ENCODE results near the gene PTPRG. TPM values are rescaled to one million over a fixed set of nuclear protein-coding genes. Genes with fewer than 3 reads are reported as not detected.

Gene PTPRG
- total RNA-seq, 1 donor from 2014 or later: 39.6 TPM

DNA sequence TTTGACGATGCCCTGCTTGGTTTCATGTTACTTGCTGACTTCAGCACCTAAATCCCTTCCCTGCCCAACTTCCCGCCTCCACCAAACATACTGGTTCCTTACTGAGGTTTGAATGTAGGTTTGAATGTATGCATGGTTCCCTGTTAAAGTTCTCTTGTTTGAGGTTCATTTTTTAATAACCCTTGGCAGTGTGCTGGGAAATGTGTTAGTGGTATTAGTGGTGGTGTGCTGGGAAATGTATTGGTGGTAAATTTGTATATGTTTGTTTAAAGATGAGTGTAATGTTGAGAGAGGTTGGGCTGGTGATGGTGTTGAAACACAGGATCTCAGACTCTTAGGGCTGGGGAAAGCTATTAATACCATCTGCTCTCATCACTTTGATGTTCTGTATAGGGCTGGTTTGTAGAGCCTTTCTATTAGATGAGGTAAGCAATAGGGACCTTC is 392.7 kb downstream of the PTPRG start:
- no peaks in the 10 kb centered on the region for H3K27me3 ChIP-seq (ENCODE audit: insufficient read depth, low read length)
- Mint-ChIP-seq H3K27me3 (ENCODE audit: low read depth, unreplicated experiment) (no peaks in the 10 kb centered on the region), H3K9me3 (ENCODE audit: unreplicated experiment) (no peaks in the 10 kb centered on the region), H3K4me3 (ENCODE audit: unreplicated experiment) (no peak overlapping the region), H3K36me3 (ENCODE audit: low read depth, unreplicated experiment) (no peaks in the 10 kb centered on the region), H3K4me1 (ENCODE audit: low read depth, unreplicated experiment) (peaks cover 18% of the 10 kb centered on the region), H3K27ac (ENCODE audit: unreplicated experiment) (no peak overlapping the region)
- TF ChIP-seq, protein P1, sequence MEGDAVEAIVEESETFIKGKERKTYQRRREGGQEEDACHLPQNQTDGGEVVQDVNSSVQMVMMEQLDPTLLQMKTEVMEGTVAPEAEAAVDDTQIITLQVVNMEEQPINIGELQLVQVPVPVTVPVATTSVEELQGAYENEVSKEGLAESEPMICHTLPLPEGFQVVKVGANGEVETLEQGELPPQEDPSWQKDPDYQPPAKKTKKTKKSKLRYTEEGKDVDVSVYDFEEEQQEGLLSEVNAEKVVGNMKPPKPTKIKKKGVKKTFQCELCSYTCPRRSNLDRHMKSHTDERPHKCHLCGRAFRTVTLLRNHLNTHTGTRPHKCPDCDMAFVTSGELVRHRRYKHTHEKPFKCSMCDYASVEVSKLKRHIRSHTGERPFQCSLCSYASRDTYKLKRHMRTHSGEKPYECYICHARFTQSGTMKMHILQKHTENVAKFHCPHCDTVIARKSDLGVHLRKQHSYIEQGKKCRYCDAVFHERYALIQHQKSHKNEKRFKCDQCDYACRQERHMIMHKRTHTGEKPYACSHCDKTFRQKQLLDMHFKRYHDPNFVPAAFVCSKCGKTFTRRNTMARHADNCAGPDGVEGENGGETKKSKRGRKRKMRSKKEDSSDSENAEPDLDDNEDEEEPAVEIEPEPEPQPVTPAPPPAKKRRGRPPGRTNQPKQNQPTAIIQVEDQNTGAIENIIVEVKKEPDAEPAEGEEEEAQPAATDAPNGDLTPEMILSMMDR (IDR thresholded peaks at IDR 0.05; ENCODE audit: insufficient read depth, low read depth, low read length): no peak
- TF ChIP-seq EZH2 (IDR thresholded peaks at IDR 0.05; ENCODE audit: insufficient read depth, low read length): no peak
- no peak overlapping the region for H3K4me2 ChIP-seq (ENCODE audit: low read length)
- no peaks in the 10 kb centered on the region for H3K36me3 ChIP-seq (ENCODE audit: insufficient read depth, low read length)
- H3K4me3 ChIP-seq (ENCODE audit: insufficient read depth, low read depth, low read length): no peak overlapping the region
- FAIRE-seq (no peak), DNase-seq (ENCODE audit: low read depth) (peak; percentile 43)
- H3K4me1 ChIP-seq (ENCODE audit: insufficient read depth, low read length): peaks cover 9% of the 10 kb centered on the region
- no peaks in the 10 kb centered on the region for H3K79me2 ChIP-seq (ENCODE audit: insufficient read depth, low read length)
- no peaks in the 10 kb centered on the region for H3K9me3 ChIP-seq (ENCODE audit: insufficient read depth, low read depth, low read length)
- no peak overlapping the region for H3K9ac ChIP-seq (ENCODE audit: low read length)
- H2AFZ ChIP-seq (ENCODE audit: low read depth, low read length): no peak overlapping the region
- peaks cover 18% of the 10 kb centered on the region for H4K20me1 ChIP-seq (ENCODE audit: insufficient read depth, low read length)
- no peak overlapping the region for H3K27ac ChIP-seq (ENCODE audit: low read depth, low read length)

DNA sequence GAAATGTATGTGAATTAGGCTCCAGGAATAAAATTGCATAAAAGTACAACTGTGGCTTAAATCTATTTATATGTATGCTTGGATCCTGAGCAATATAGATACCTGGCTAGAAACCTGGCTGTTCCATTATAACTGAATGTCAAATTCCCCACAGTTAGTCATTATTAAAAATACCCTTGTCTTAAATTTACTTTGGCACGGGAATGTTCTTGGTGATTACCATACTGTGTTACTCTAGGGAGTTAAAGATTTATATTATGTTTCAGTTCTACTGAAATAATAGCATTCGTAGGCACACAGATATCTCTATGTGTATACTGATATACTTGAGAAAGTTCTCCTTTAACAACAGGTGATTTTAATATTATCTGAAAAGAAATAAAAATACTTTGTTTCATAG is 394.1 kb downstream of the PTPRG start:
- Histone ChIP-seq H2AFZ (ENCODE audit: low read depth, low read length) (no peak overlapping the region), H3K27me3 (ENCODE audit: insufficient read depth, low read length) (no peaks in the 10 kb centered on the region), H3K27ac (ENCODE audit: low read depth, low read length) (no peak overlapping the region), H3K4me3 (ENCODE audit: insufficient read depth, low read depth, low read length) (no peak overlapping the region), H3K36me3 (ENCODE audit: insufficient read depth, low read length) (no peaks in the 10 kb centered on the region), H3K9me3 (ENCODE audit: insufficient read depth, low read depth, low read length) (no peaks in the 10 kb centered on the region), H3K79me2 (ENCODE audit: insufficient read depth, low read length) (no peaks in the 10 kb centered on the region), H3K4me1 (ENCODE audit: insufficient read depth, low read length) (peaks cover 9% of the 10 kb centered on the region), H3K4me2 (ENCODE audit: low read length) (no peak overlapping the region), H3K9ac (ENCODE audit: low read length) (no peak overlapping the region), H4K20me1 (ENCODE audit: insufficient read depth, low read length) (peaks cover 20% of the 10 kb centered on the region)
- peaks cover 11% of the 10 kb centered on the region for H3K4me1 Mint-ChIP-seq (ENCODE audit: low read depth, unreplicated experiment)
- no peak overlapping the region for H3K4me3 Mint-ChIP-seq (ENCODE audit: unreplicated experiment)
- H3K27me3 Mint-ChIP-seq (ENCODE audit: low read depth, unreplicated experiment): no peaks in the 10 kb centered on the region
- no peaks in the 10 kb centered on the region for H3K36me3 Mint-ChIP-seq (ENCODE audit: low read depth, unreplicated experiment)
- H3K9me3 Mint-ChIP-seq (ENCODE audit: unreplicated experiment): no peaks in the 10 kb centered on the region
- FAIRE-seq: peak; percentile 58
- no peak for TF ChIP-seq EZH2 (IDR thresholded peaks at IDR 0.05; ENCODE audit: insufficient read depth, low read length)
- TF ChIP-seq, protein P1 (IDR thresholded peaks at IDR 0.05; ENCODE audit: insufficient read depth, low read depth, low read length): no peak
- H3K27ac Mint-ChIP-seq (ENCODE audit: unreplicated experiment): no peak overlapping the region
- DNase-seq (ENCODE audit: low read depth): no peak

DNA sequence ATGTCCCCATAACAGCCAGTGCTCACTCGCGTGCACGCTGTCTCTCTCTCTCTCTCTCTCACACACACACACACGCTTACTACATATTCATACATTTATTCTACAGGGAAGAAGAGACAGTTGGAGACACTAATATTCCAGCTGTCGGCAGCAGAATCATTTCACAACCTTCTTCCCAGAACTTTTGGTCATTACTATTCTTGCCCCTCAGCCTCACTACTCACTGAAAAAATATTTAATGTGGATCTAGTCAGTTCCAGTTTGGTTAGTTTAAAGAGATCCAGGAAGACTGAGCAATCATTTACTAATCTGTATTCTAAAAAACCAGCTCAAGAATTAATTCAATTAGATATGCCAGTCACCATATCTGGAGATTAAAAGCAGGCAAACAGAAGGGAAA is 394.9 kb downstream of the PTPRG start:
- Mint-ChIP-seq H3K4me3 (ENCODE audit: unreplicated experiment) (no peak overlapping the region), H3K9me3 (ENCODE audit: unreplicated experiment) (no peaks in the 10 kb centered on the region), H3K27me3 (ENCODE audit: low read depth, unreplicated experiment) (no peaks in the 10 kb centered on the region), H3K27ac (ENCODE audit: unreplicated experiment) (no peak overlapping the region), H3K36me3 (ENCODE audit: low read depth, unreplicated experiment) (no peaks in the 10 kb centered on the region), H3K4me1 (ENCODE audit: low read depth, unreplicated experiment) (peaks cover 11% of the 10 kb centered on the region)
- Histone ChIP-seq H4K20me1 (ENCODE audit: insufficient read depth, low read length) (peaks cover 17% of the 10 kb centered on the region), H3K4me1 (ENCODE audit: insufficient read depth, low read length) (peaks cover 9% of the 10 kb centered on the region), H3K9ac (ENCODE audit: low read length) (no peak overlapping the region), H3K36me3 (ENCODE audit: insufficient read depth, low read length) (no peaks in the 10 kb centered on the region), H3K9me3 (ENCODE audit: insufficient read depth, low read depth, low read length) (no peaks in the 10 kb centered on the region), H2AFZ (ENCODE audit: low read depth, low read length) (no peak overlapping the region), H3K4me3 (ENCODE audit: insufficient read depth, low read depth, low read length) (no peak overlapping the region), H3K4me2 (ENCODE audit: low read length) (peak overlapping the region; percentile 62), H3K79me2 (ENCODE audit: insufficient read depth, low read length) (no peaks in the 10 kb centered on the region), H3K27ac (ENCODE audit: low read depth, low read length) (no peak overlapping the region), H3K27me3 (ENCODE audit: insufficient read depth, low read length) (no peaks in the 10 kb centered on the region)
- TF ChIP-seq, protein P1 (IDR thresholded peaks at IDR 0.05; ENCODE audit: insufficient read depth, low read depth, low read length): no peak
- TF ChIP-seq EZH2 (IDR thresholded peaks at IDR 0.05; ENCODE audit: insufficient read depth, low read length): no peak
- FAIRE-seq (no peak), DNase-seq (ENCODE audit: low read depth) (peak; percentile 69)
